Measurements from ENCODE around the gene FBRS.

DNA sequence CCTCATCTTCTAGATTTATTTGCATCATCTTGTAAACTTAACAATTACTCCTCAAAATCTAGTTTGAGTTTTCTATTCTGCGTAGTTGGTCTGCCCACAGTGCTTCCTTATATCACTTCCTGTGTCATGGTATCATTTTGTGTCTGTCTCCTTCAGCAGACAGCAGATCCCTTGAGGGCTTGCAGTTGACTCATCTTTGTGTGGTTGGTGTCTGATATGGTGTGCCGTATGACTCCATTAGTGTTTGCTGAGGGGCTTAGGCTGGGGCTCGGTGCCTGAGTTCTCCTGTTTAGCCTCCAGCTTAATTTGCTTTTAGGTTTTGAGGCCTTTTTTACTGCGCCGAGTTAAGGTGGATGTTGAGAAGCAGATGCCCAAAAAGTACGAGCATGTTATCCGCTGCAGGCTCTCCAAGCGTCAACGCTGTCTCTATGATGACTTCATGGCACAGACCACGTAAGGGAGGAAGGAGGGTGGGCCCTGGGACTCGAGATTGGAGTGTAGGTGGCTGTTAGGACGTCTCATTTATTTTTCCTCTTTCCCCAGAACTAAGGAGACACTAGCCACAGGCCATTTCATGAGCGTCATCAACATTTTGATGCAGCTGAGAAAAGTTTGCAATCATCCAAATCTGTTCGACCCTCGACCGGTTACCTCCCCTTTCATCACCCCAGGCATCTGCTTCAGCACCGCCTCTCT lies 57.7 kb downstream of the FBRS start:
- TF ChIP-seq, protein P1, sequence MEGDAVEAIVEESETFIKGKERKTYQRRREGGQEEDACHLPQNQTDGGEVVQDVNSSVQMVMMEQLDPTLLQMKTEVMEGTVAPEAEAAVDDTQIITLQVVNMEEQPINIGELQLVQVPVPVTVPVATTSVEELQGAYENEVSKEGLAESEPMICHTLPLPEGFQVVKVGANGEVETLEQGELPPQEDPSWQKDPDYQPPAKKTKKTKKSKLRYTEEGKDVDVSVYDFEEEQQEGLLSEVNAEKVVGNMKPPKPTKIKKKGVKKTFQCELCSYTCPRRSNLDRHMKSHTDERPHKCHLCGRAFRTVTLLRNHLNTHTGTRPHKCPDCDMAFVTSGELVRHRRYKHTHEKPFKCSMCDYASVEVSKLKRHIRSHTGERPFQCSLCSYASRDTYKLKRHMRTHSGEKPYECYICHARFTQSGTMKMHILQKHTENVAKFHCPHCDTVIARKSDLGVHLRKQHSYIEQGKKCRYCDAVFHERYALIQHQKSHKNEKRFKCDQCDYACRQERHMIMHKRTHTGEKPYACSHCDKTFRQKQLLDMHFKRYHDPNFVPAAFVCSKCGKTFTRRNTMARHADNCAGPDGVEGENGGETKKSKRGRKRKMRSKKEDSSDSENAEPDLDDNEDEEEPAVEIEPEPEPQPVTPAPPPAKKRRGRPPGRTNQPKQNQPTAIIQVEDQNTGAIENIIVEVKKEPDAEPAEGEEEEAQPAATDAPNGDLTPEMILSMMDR (IDR thresholded peaks at IDR 0.05): no peak
- TF ChIP-seq POLR2A (IDR thresholded peaks at IDR 0.05) (no peak), POLR2AphosphoS5 (IDR thresholded peaks at IDR 0.05) (no peak)
